Testis (tissue), 3 donors: ENCODE measurements around the gene BCR. TPM values are rescaled to one million over a fixed set of nuclear protein-coding genes. Genes with fewer than 3 reads are reported as not detected.

Experiments used
- DNase-seq: peaks from one replicate; pipeline ENCODE4 v3.0.0-alpha.2; 2019
- H3K27ac ChIP-seq, 2 donors: fragments of 200-600 bp; sonication (generic); one replicate each; pipeline ENCODE4 v1.5.1; 2019
- H3K27me3 ChIP-seq: fragments of 200-600 bp; sonication (generic); one replicate; pipeline ENCODE4 v1.5.1; 2019
- H3K36me3 ChIP-seq: fragments of 200-600 bp; sonication (generic); one replicate; pipeline ENCODE4 v1.5.1; 2017; ENCODE audit warnings: low read depth; ENCODE audit errors: missing control alignments
- H3K4me1 ChIP-seq: fragments of 200-600 bp; sonication (generic); one replicate; pipeline ENCODE4 v1.5.1; 2019
- H3K4me3 ChIP-seq, 2 donors: fragments of 200-600 bp; sonication (generic); one replicate each; pipeline ENCODE4 v1.5.1; 2017 to 2019
- H3K9me3 ChIP-seq: fragments of 200-600 bp; sonication (generic); one replicate; pipeline ENCODE4 v1.5.1; 2017
- POLR2A ChIP-seq: fragments of 450-650 bp; IDR thresholded peaks from one replicate; pipeline ENCODE4 v1.6.1; 2017; ENCODE audit warnings: antibody characterized with exemption, mild to moderate bottlenecking, moderate library complexity
- WGBS, 2 donors: methylation state at CpG; one replicate each; pipeline ENCODE4 v1.1.5; 2018; 5-methylcytosine and 5-hydroxymethylcytosine counted together
- intact Hi-C: fragments of 100-400 bp; cut with DNase I; formaldehyde crosslinking; loops from one replicate; pipeline ENCODE4 v1.15.1; 2023; ENCODE audit warnings: low total_unique reads
- polyA plus RNA-seq: library from polyadenylated mRNA; stranded (reverse); fragments of 350-450 nt; fragmentation: Illumina TruSeq; extraction: RNeasy Lipid Tissue Mini Kit (QIAGEN cat#74804); gene quantifications from one replicate; pipeline ENCODE4 v1.2.3, GENCODE V29; 2014; ENCODE audit warnings: low read depth, low replicate concordance; ENCODE audit not compliant: insufficient read depth
- total RNA-seq, 2 donors: library from RNA; depleted of rRNA; stranded (reverse); fragments of >200 nt; gene quantifications; one replicate each; pipeline ENCODE4 v1.2.3, GENCODE V29; 2016
- TF ChIP-seq, protein P1 (sequence below), 3 experiments: fragments of 450-650 bp in 2 of 3; fragments of 200-600 bp in 1 of 3; sonication (generic) in 1 of 3; IDR thresholded peaks; one replicate each; pipeline ENCODE4 v1.5.1; 2016 to 2019; ENCODE audit warnings: antibody characterized with exemption in 3 of 3, mild to moderate bottlenecking in 2 of 3, moderate library complexity in 1 of 3

Gene BCR
- total and polyA plus RNA-seq, 3 donors from 2014 or later: 52.5 to 108 (median 105) TPM

DNA sequence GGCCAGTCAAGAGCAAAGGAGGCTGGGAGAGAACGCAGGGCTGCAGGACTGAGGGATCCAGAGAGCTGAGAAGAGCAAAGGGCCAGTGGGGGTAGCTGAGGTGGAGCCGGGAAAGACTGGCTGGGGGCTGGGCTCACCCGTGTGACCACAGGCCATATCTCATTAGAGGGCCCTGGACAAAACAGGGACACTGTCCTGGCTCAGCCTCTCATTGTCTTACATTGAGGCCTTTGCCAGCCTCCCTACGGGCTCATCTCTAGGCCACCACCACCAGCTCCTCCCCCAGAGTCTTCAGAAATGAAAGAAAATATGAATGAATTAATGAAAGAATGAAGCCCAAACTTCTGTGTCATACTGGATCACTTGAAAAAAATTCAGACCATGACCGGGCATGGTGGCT, 25.8 kb upstream of the BCR start:
- TF ChIP-seq POLR2A: no peak
- TF ChIP-seq, protein P1, sequence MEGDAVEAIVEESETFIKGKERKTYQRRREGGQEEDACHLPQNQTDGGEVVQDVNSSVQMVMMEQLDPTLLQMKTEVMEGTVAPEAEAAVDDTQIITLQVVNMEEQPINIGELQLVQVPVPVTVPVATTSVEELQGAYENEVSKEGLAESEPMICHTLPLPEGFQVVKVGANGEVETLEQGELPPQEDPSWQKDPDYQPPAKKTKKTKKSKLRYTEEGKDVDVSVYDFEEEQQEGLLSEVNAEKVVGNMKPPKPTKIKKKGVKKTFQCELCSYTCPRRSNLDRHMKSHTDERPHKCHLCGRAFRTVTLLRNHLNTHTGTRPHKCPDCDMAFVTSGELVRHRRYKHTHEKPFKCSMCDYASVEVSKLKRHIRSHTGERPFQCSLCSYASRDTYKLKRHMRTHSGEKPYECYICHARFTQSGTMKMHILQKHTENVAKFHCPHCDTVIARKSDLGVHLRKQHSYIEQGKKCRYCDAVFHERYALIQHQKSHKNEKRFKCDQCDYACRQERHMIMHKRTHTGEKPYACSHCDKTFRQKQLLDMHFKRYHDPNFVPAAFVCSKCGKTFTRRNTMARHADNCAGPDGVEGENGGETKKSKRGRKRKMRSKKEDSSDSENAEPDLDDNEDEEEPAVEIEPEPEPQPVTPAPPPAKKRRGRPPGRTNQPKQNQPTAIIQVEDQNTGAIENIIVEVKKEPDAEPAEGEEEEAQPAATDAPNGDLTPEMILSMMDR (IDR thresholded peaks at IDR 0.05): no peak
- DNase-seq: no peak
- Histone ChIP-seq H3K27ac (no peak overlapping the region), H3K9me3 (no peaks in the 10 kb centered on the region), H3K4me3 (no peak overlapping the region), H3K36me3 (no peaks in the 10 kb centered on the region), H3K27me3 (no peaks in the 10 kb centered on the region), H3K4me1 (no peaks in the 10 kb centered on the region)
- intact Hi-C loops: no loop called here
- 94 to 95% methylated on average over 5 of the region's 5 CpGs for WGBS, 2 donors

DNA sequence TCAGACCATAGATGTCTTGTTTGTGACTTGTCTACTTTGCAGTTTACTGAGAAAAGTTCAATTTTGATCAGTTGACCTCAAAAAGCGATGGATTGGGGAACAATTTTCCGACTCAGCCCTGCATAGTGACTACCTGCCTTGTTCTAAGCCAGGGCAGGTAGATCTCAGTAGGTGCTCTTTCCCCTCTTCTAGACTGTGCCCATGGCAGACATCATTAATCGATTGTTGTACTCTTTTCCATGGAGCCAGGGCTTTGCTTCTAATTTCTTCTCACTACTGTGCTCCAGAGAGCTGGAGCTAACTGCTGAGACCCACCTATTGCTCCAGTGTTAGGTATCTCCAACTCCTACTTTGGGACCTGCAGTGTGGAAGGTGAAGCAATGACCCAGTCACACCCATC, 25.2 kb upstream of the BCR start:
- WGBS, 2 donors: 95 to 96% methylated on average over 3 of the region's 3 CpGs
- Histone ChIP-seq H3K27ac (no peak overlapping the region), H3K36me3 (no peaks in the 10 kb centered on the region), H3K27me3 (no peaks in the 10 kb centered on the region), H3K4me1 (no peaks in the 10 kb centered on the region), H3K4me3 (no peak overlapping the region), H3K9me3 (no peaks in the 10 kb centered on the region)
- no peak for DNase-seq
- intact Hi-C loops: no loop called here
- no peak for TF ChIP-seq POLR2A
- TF ChIP-seq, protein P1 (IDR thresholded peaks at IDR 0.05): no peak

DNA sequence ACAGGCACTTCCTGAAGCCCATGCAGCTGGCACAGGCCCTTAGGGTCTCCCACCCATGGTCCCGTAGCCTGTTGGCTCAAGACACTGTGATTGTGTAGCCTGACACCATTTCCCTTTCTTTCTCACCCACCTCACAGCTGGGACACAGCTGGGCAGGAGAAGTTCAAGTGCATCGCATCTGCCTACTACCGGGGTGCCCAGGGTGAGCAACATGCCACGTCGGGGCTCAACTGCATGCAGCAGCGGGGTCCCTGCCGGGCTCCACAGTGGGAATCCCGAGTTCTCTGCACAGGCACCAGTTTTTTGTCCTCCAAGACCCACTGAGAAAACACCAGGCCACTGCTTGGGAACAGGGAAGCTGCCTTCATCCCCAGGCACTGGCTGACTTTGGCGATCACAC, 24.5 kb upstream of the BCR start:
- WGBS, 2 donors: 97 to 98% methylated on average over 8 to 9 of the region's 9 CpGs
- Histone ChIP-seq H3K4me3 (no peak overlapping the region), H3K27ac (no peak overlapping the region), H3K9me3 (no peaks in the 10 kb centered on the region), H3K27me3 (no peaks in the 10 kb centered on the region), H3K4me1 (no peaks in the 10 kb centered on the region), H3K36me3 (no peaks in the 10 kb centered on the region)
- TF ChIP-seq, protein P1 (IDR thresholded peaks at IDR 0.05): no peak
- no peak for TF ChIP-seq POLR2A
- intact Hi-C loops: no loop called here
- DNase-seq: no peak

DNA sequence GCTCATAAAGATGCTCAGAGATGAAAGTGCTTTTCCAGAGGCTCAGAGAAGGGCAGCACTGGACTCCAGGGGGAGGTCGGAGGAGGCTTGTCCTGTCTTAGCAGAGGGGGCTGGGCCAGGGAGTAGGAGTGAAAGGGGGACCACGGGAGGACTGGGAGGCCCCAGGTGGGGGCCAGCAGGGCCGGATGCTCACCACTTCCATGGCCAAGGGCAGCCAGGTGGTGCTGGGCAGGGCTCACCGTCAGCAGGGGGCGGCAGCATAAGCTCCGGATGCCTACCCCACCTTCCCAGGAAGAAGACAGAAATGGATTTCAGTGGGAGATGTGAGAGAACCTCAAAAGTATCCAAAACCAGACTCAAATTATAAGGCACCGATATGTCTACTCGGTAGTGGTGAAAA, 24.0 kb upstream of the BCR start:
- intact Hi-C loops: no loop called here

More for the DNA sequence above, 24.0 kb upstream of the BCR start:
- 65 to 67% methylated on average over 7 to 8 of the region's 8 CpGs for WGBS, 2 donors
- TF ChIP-seq POLR2A: no peak
- TF ChIP-seq, protein P1 (IDR thresholded peaks at IDR 0.05): no peak
- H3K4me1 ChIP-seq: no peaks in the 10 kb centered on the region
- H3K36me3 ChIP-seq: no peaks in the 10 kb centered on the region
- no peak for DNase-seq
- H3K27me3 ChIP-seq: no peaks in the 10 kb centered on the region
- no peak overlapping the region for H3K27ac ChIP-seq
- no peaks in the 10 kb centered on the region for H3K9me3 ChIP-seq
- no peak overlapping the region for H3K4me3 ChIP-seq
